ENCODE results near the gene AGPAT1. TPM values are rescaled to one million over a fixed set of nuclear protein-coding genes. Genes with fewer than 3 reads are reported as not detected.

The AGPAT1 gene
- total RNA-seq, 4 donors from 2014 or later: 32.0 to 58.7 (median 42.0) TPM

- no peaks in the 10 kb centered on the region for H3K4me1 ChIP-seq
- no peak overlapping the region for H3K4me3 ChIP-seq
- ATAC-seq: no peak
- H3K9me3 ChIP-seq: no peaks in the 10 kb centered on the region
- intact Hi-C loops (cut with DNase I; ENCODE audit: low total_unique reads): no loop called here
- no peaks in the 10 kb centered on the region for H3K27me3 ChIP-seq
- H3K27ac ChIP-seq: no peak overlapping the region
- no peak for DNase-seq
- TF ChIP-seq POLR2A (IDR thresholded peaks at IDR 0.05) (no peak), CTCF (IDR thresholded peaks at IDR 0.05 in 4 of 5, conservative IDR thresholded peaks at IDR 0.05 in 1 of 5) (no peak)
- H3K36me3 ChIP-seq: no peaks in the 10 kb centered on the region
- in situ Hi-C loops (cut with MboI; ENCODE audit: low sequenced_read_pairs in 4 of 4): loop anchor here in 1 of 4 donors (25.0 kb wide), 1 partner anchor 177 kb away; the partner anchor contains the start of genes DXO, NELFE and SKIC2
Measured at GRCh38 chr6:32139590-32139989, 36.3 kb downstream of the AGPAT1 start.

GRCh38 chr6:32137454-32137853 lies 38.4 kb downstream of the AGPAT1 start:
- ATAC-seq (no peak), DNase-seq (no peak)
- no peaks in the 10 kb centered on the region for H3K4me1 ChIP-seq
- no peaks in the 10 kb centered on the region for H3K9me3 ChIP-seq
- H3K36me3 ChIP-seq: no peaks in the 10 kb centered on the region
- H3K27me3 ChIP-seq: no peaks in the 10 kb centered on the region
- in situ Hi-C loops (cut with MboI; ENCODE audit: low sequenced_read_pairs in 4 of 4) (loop anchor here in 1 of 4 donors (25.0 kb wide), 1 partner anchor 175 kb away; the partner anchor contains the start of genes DXO, NELFE and SKIC2), intact Hi-C loops (cut with DNase I; ENCODE audit: low total_unique reads) (no loop called here)
- H3K27ac ChIP-seq: no peak overlapping the region
- H3K4me3 ChIP-seq: no peak overlapping the region
- TF ChIP-seq CTCF (IDR thresholded peaks at IDR 0.05 in 4 of 5, conservative IDR thresholded peaks at IDR 0.05 in 1 of 5) (no peak), POLR2A (IDR thresholded peaks at IDR 0.05) (no peak)

- intact Hi-C loops (cut with DNase I; ENCODE audit: low total_unique reads) (no loop called here), in situ Hi-C loops (cut with MboI; ENCODE audit: low sequenced_read_pairs in 4 of 4) (loop anchor here in 1 of 4 donors (25.0 kb wide), 1 partner anchor 171 kb away; the partner anchor contains the start of genes DXO, NELFE and SKIC2)
- H3K27me3 ChIP-seq: no peaks in the 10 kb centered on the region
- DNase-seq (no peak), ATAC-seq (no peak)
- H3K4me3 ChIP-seq: no peak overlapping the region
- H3K27ac ChIP-seq: no peak overlapping the region
- H3K9me3 ChIP-seq: no peaks in the 10 kb centered on the region
- TF ChIP-seq CTCF (IDR thresholded peaks at IDR 0.05 in 4 of 5, conservative IDR thresholded peaks at IDR 0.05 in 1 of 5) (no peak), POLR2A (IDR thresholded peaks at IDR 0.05) (no peak)
- peaks cover 9 to 10% of the 10 kb centered on the region in 2 donors for H3K4me1 ChIP-seq
- H3K36me3 ChIP-seq: no peaks in the 10 kb centered on the region
Measured at GRCh38 chr6:32133786-32134185, 42.1 kb downstream of the AGPAT1 start.

GRCh38 chr6:32132110-32132509 lies 43.8 kb downstream of the AGPAT1 start:
- ATAC-seq (no peak), DNase-seq (no peak)
- H3K36me3 ChIP-seq: no peaks in the 10 kb centered on the region
- in situ Hi-C loops (cut with MboI; ENCODE audit: low sequenced_read_pairs in 4 of 4) (loop anchor here in 1 of 4 donors (25.0 kb wide), 1 partner anchor 170 kb away; the partner anchor contains the start of genes DXO, NELFE and SKIC2), intact Hi-C loops (cut with DNase I; ENCODE audit: low total_unique reads) (no loop called here)
- no peaks in the 10 kb centered on the region for H3K9me3 ChIP-seq
- no peak overlapping the region for H3K27ac ChIP-seq
- H3K27me3 ChIP-seq: no peaks in the 10 kb centered on the region
- H3K4me1 ChIP-seq: peaks cover 17 to 21% of the 10 kb centered on the region in 2 donors
- H3K4me3 ChIP-seq: no peak overlapping the region
- TF ChIP-seq CTCF (IDR thresholded peaks at IDR 0.05 in 4 of 5, conservative IDR thresholded peaks at IDR 0.05 in 1 of 5) (no peak), POLR2A (IDR thresholded peaks at IDR 0.05) (no peak)
